Measurements from ENCODE around the gene DGUOK.

GRCh38 chr2:73994178-73994831, 67.6 kb downstream of the DGUOK start:
- no peak for TF ChIP-seq POLR2A (IDR thresholded peaks at IDR 0.05; ENCODE audit: low read length)
- no peak for TF ChIP-seq GATA1 (IDR thresholded peaks at IDR 0.05; ENCODE audit: low read depth, low read length)
